ENCODE data around the gene KRT5. TPM values are rescaled to one million over a fixed set of nuclear protein-coding genes. Genes with fewer than 3 reads are reported as not detected.

The KRT5 gene
- total RNA-seq, 1 donor, result 0.36 TPM

DNA sequence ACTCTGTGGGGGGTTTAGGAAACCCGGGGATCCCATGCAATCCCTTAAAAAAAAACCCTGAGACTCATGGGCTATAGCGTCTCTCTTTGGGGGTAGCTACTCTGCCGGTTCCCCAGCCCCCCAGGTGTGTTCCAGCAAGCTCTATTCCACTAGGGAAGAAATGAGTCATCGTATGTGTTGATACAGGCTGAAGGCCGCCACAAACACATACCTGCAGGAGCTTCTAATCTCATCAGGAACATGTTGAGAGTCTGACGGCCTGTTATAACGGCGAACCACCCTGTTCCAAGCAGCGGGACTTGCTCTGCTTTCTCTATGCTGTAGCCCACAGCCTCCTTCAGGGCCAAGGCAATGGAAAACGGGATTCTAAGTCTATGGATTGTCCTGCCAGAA, 977 bp upstream of the KRT5 start:
- TF ChIP-seq, protein P1, sequence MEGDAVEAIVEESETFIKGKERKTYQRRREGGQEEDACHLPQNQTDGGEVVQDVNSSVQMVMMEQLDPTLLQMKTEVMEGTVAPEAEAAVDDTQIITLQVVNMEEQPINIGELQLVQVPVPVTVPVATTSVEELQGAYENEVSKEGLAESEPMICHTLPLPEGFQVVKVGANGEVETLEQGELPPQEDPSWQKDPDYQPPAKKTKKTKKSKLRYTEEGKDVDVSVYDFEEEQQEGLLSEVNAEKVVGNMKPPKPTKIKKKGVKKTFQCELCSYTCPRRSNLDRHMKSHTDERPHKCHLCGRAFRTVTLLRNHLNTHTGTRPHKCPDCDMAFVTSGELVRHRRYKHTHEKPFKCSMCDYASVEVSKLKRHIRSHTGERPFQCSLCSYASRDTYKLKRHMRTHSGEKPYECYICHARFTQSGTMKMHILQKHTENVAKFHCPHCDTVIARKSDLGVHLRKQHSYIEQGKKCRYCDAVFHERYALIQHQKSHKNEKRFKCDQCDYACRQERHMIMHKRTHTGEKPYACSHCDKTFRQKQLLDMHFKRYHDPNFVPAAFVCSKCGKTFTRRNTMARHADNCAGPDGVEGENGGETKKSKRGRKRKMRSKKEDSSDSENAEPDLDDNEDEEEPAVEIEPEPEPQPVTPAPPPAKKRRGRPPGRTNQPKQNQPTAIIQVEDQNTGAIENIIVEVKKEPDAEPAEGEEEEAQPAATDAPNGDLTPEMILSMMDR (IDR thresholded peaks at IDR 0.05; ENCODE audit: extremely low read depth, low read depth, low read length), result no peak
- Histone ChIP-seq H4K20me1 (ENCODE audit: insufficient read depth, low read length) (no peaks in the 10 kb centered on the region), H3K27me3 (ENCODE audit: insufficient read depth, low read length) (peaks cover 26% of the 10 kb centered on the region), H3K4me3 (ENCODE audit: insufficient read depth, low read length) (no peak overlapping the region), H3K36me3 (ENCODE audit: insufficient read depth, low read length) (no peaks in the 10 kb centered on the region), H2AFZ (ENCODE audit: low read length) (no peak overlapping the region), H3K27ac (ENCODE audit: low read depth, low read length) (no peak overlapping the region), H3K9me3 (ENCODE audit: low read depth, low read length) (no peaks in the 10 kb centered on the region), H3K79me2 (ENCODE audit: insufficient read depth, low read length) (no peaks in the 10 kb centered on the region), H3K4me2 (ENCODE audit: insufficient read depth, low read length) (no peak overlapping the region), H3K4me1 (ENCODE audit: insufficient read depth, low read length) (peaks cover 5% of the 10 kb centered on the region)
- DNase-seq (ENCODE audit: insufficient read length, low spot score, missing footprints), result no peak

DNA sequence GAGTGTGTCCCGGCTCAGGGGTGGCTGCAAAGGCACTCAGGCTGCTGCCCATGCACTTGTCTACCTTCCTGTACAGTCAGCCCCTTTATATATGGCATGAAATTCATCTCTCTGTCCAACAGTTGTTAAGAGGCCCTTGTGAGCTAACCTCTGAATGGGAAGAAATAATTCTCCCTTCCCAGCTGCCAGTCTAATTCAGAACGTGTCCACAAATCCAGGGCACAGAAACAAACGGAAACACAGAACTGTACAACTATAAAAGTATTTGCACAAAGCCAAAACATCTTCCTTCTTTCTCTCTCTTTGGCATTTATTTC, 849 bp downstream of the KRT5 start:
- H3K27me3 ChIP-seq (ENCODE audit: insufficient read depth, low read length), result peaks cover 40% of the 10 kb centered on the region
- H3K4me2 ChIP-seq (ENCODE audit: insufficient read depth, low read length), result no peak overlapping the region
- no peaks in the 10 kb centered on the region for H4K20me1 ChIP-seq (ENCODE audit: insufficient read depth, low read length)
- H2AFZ ChIP-seq (ENCODE audit: low read length), result no peak overlapping the region
- no peak overlapping the region for H3K4me3 ChIP-seq (ENCODE audit: insufficient read depth, low read length)
- H3K79me2 ChIP-seq (ENCODE audit: insufficient read depth, low read length), result no peaks in the 10 kb centered on the region
- no peak for DNase-seq (ENCODE audit: insufficient read length, low spot score, missing footprints)
- H3K27ac ChIP-seq (ENCODE audit: low read depth, low read length), result no peak overlapping the region
- H3K36me3 ChIP-seq (ENCODE audit: insufficient read depth, low read length), result no peaks in the 10 kb centered on the region
- no peaks in the 10 kb centered on the region for H3K9me3 ChIP-seq (ENCODE audit: low read depth, low read length)
- TF ChIP-seq, protein P1 (IDR thresholded peaks at IDR 0.05; ENCODE audit: extremely low read depth, low read depth, low read length), result no peak
- H3K4me1 ChIP-seq (ENCODE audit: insufficient read depth, low read length), result peaks cover 5% of the 10 kb centered on the region

DNA sequence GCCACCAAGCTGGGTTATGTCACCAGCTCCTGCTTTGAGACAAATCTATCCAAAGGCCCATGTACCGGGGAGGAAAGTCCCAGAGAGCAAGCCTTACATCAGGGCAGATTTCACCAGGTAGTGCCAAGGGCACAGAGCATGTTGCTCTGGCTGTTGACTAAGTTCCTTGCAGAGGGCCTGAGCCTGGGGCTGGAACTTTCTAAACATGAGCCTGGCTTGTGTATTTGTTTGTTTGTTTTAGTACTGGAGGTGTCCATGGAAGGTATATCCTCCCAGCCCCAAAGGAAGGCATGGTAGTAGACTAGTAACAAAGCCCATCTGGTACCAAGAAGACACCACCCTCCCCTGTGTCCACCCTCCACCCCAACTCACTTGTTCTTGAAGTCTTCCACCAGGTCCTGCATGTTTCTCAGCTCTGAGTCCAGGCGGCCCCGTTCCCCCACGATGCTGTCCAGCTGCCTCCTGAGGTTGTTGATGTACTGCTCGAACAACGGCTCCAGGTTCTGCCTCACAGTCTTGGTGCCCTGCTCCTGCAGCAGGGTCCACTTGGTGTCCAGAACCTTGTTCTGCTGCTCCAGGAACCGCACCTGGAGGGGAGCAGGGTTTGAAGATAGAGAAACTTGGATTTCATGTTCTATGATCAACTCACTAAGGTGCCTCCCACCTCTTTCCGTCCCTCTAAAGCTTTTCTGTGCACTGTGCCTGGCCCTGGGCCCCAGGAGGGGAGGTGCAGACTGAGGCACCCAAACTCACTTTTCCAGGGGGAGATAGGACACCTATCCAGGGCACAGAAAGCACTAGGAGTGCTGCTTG, 1.4 kb downstream of the KRT5 start:
- Histone ChIP-seq H3K79me2 (ENCODE audit: insufficient read depth, low read length) (no peaks in the 10 kb centered on the region), H3K36me3 (ENCODE audit: insufficient read depth, low read length) (no peaks in the 10 kb centered on the region), H2AFZ (ENCODE audit: low read length) (no peak overlapping the region), H3K4me2 (ENCODE audit: insufficient read depth, low read length) (no peak overlapping the region), H3K27ac (ENCODE audit: low read depth, low read length) (no peak overlapping the region), H4K20me1 (ENCODE audit: insufficient read depth, low read length) (no peaks in the 10 kb centered on the region), H3K4me1 (ENCODE audit: insufficient read depth, low read length) (peaks cover 5% of the 10 kb centered on the region), H3K9me3 (ENCODE audit: low read depth, low read length) (no peaks in the 10 kb centered on the region), H3K4me3 (ENCODE audit: insufficient read depth, low read length) (no peak overlapping the region), H3K27me3 (ENCODE audit: insufficient read depth, low read length) (peaks cover 42% of the 10 kb centered on the region)
- TF ChIP-seq, protein P1 (IDR thresholded peaks at IDR 0.05; ENCODE audit: extremely low read depth, low read depth, low read length), result no peak
- no peak for DNase-seq (ENCODE audit: insufficient read length, low spot score, missing footprints)

DNA sequence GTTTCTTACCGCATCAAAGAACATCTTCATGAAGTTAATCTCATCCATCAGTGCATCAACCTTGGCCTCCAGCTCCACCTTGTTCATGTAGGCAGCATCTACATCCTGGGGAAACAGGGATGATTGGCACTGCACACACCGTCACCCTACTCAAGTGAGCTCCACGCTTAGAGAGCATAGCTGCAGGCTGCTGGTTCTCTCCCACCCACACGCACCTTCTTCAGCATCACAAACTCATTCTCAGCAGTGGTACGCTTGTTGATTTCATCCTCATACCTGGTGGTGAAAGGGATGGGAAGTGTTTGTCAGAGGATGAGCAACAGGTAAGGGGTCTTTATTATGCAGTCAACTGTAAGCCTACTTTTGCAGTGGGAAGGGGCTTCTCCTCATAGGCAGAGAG, 2.3 kb downstream of the KRT5 start:
- H3K4me2 ChIP-seq (ENCODE audit: insufficient read depth, low read length), result no peak overlapping the region
- H3K36me3 ChIP-seq (ENCODE audit: insufficient read depth, low read length), result no peaks in the 10 kb centered on the region
- no peaks in the 10 kb centered on the region for H3K79me2 ChIP-seq (ENCODE audit: insufficient read depth, low read length)
- H3K4me3 ChIP-seq (ENCODE audit: insufficient read depth, low read length), result no peak overlapping the region
- no peaks in the 10 kb centered on the region for H4K20me1 ChIP-seq (ENCODE audit: insufficient read depth, low read length)
- H3K27ac ChIP-seq (ENCODE audit: low read depth, low read length), result no peak overlapping the region
- H3K27me3 ChIP-seq (ENCODE audit: insufficient read depth, low read length), result peaks cover 43% of the 10 kb centered on the region
- no peaks in the 10 kb centered on the region for H3K9me3 ChIP-seq (ENCODE audit: low read depth, low read length)
- no peak for DNase-seq (ENCODE audit: insufficient read length, low spot score, missing footprints)
- H2AFZ ChIP-seq (ENCODE audit: low read length), result no peak overlapping the region
- H3K4me1 ChIP-seq (ENCODE audit: insufficient read depth, low read length), result peaks cover 5% of the 10 kb centered on the region
- TF ChIP-seq, protein P1 (IDR thresholded peaks at IDR 0.05; ENCODE audit: extremely low read depth, low read depth, low read length), result no peak
